ENCODE results near the gene DRG1.
"Not testable (repeated sequence)": the region's sequence is repeated elsewhere in the genome, so short reads cannot be mapped to it uniquely, and the experiment has no call there.

Gene DRG1

DNA sequence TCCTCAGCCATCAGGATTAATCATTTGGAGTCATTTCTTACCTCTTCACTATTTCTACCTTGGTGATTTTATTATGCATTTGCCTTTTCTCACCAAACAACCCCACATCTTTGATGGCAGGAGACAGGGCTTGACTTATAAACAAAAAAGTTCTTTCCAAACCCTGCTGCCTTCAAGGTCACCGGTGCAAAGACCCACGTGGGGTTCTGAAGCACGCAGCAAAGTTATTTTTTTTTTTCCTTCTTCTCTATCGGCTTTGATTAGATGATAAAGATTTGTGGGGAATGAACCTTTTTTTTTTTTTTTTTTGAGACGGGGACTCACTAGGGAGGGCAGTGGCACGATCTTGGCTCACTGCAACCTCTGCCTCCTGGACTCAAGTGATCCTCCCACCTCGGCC is 44.1 kb downstream of the DRG1 start:
- DNase-seq = no peak

DNA sequence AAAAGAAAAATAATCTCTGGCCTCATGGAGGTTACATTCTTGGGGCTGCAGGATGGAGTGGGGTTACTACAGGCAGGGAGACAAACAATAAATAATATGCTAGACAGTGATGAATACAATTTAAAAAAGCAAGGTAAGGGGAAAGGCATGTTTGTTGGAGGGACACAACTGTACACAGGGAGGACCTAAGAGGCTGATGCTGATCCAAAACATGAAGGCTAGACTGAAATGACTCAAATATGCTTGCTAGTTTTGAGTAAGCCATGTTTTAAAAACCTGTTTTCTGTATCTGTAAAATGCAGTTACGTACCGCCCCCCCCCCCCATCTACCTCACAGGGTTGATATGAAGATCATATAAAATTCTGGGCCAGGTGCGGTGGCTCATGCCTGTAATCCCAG is 46.2 kb downstream of the DRG1 start:
- no peak for DNase-seq

DNA sequence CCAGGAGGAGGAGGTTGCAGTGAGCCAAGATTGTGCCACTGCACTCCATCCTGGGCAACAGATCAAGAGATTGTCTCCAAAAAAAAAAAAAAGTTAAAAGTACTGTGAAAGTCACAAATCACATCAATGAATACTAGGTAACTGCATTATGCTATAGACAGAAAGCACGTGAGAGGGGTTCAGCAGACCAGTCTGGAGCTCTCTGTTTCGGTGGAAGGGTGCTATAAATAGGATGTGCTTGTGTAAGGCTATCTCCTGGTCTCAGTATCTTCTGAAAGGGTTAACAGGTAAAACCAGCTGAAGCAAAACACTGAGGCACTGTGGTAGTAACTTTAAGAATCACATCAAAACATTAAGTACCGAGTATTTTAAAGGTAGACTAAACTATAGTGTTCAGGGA is 46.8 kb downstream of the DRG1 start:
- DNase-seq = no peak

DNA sequence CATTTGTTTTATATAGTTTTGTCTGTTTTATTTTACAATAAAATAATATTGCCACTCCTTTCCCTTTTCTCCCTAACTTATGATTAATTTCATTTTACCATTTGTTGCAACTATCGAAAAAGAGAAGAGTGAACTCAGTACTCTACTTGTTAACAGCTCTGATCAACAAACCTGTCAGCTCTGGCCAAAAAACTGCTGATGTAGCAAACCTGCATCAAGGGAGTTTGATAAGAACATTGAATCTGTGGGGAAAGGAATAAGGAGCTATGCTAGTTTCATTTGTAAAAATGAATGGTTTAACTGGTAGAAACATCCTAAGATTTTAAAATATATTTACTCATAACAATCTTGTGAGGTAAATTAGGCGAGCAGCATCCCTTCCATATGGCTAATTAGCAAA is 47.4 kb downstream of the DRG1 start:
- no peak for DNase-seq

DNA sequence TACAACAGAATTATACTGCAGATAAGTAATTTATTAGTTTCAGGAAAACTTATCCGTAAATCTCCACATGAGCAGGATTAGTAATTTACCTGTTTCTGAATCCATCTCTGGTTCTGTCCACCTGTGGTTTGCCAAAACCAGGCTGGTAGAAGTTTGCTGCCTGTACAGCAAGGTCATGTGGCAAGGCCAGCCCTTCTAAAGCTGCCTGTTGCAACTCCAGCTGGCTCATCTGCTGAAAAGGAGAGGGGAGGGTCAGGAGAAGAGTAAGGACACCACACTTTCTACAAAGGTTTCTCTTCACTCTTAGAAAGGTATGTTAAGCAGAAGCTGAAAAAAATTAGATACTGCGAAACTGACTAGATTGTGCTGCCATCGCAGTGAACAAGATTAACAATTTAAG is 47.9 kb downstream of the DRG1 start:
- no peak for DNase-seq

DNA sequence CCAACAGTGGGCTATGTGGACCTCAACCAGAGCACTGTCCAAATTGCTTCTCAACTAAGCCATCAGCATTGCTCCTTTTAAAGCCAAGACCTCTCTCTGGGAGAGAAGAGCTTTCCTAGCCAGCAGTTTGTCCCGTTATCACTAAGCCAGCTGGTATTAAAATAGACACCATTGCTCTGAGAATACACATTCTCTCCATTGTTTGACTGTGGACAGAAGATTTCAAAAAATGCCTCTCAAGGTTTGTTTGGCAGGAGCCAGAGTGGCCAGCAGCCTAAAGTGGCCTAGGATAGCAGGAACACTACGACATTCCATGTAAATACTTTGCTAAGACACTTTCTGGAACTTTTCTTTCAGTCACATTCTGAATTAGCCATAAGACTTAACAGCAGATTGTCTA is 49.0 kb downstream of the DRG1 start:
- no peak for DNase-seq

DNA sequence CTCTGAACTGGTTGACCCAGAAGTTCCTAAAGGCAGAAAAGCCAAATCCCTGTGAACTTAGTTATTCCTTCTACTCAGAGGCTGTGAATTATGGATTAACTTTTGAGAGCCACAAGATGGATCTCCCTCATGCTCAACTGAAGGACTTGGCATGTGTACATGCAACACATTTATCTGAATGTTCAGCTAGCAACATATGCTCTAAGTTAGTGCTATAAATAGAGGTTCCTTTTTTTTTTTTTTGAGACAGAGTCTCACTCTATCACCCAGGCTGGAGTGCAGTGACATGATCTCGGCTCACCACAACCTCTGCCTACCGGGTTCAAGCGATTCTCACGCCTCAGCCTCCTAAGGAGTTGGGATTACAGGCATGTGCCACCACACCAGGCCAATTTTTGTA is 50.1 kb downstream of the DRG1 start:
- no peak for DNase-seq

DNA sequence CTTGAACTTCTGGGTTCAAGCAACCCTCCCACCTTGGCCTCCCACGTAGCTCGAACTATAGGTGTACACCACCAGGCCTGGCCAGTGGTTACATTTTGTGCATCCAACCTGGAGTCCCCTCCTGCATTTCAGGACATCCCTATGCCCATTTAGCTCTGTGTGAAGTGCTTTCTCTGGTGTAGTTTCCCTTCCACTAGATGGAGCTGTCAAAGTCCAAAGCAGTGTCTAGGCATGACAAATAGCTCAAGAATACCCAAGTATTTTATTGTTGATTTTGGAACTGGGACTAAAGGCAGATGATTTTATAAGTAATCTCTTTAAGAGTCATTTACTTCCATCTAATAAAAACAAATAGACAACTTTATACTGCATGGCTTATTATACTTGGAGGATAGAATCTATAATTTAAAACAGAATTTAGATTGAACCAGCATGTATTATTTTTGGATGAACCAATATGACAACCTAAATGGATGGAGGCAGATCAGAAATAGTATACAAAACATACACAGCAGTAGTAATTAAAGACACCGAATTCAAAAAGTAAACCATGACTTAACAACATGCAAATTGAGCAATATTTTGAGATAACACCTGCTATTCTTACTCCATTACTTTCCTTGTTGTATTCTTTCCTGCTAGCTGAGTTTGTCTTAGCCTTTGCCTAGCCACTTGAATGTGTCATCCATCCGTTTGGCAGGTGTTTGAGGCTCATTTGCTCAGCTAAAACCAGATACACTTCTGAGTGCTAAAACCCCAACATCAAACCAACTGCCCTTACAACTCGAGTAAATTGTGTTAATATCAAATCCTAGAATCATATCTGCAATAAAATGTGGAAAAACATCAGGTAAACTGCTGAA is 52.5 kb downstream of the DRG1 start:
- no peak for DNase-seq

DNA sequence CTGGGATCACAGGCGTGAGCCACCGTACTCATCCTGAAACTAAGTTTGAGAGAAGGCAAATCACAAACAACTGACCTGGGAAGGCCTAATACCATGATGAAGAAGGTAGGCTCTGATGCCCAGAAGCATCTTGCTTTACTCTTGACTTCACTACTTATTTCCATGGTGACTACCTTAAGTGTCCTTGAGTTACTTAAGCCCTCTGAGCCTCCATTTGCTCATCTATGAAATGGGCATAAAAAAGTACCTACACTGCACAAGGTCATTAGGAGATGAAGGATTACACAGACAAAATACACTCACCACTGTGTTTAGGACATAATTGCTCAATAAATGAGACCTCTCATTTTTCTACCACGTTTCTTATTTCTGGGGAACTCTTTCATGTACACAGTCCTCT is 62.3 kb downstream of the DRG1 start:
- DNase-seq = no peak

DNA sequence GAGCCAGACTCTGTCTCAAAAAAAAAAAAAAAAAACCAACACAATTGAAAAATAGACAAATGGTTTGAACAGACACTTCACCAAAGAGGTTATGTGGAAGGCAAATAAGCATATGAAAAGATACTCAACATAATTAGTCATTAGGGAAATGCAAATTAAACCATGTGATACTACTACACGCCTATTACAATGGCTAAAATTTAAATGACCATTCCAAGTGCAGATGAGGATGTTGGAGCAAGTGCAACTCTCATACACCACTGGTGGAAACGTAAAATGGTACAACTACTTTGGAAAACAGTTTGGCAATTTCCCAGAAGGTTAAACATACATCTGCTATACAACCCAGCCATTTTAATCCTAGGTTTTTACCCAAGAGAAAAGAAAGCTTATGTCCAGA is 65.9 kb downstream of the DRG1 start:
- no peak for DNase-seq

DNA sequence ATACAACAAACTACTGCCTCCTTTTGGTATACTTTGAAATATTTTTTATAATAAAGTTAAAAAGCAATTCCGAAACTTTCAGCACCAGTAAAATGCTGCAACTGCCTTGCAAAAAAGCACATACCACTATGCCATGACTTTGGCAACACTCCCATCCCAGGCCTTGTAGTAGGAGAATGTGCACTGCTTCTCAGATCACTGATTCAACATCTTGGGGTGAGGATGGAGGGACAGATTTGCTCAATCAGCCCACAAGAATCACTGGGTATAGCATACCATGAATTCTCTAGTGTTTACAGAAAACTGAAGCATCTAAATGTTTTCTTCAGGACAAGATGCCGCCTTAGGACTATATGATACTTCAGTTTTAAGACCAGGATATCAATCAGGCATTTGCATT is 75.3 kb downstream of the DRG1 start:
- DNase-seq = no peak

DNA sequence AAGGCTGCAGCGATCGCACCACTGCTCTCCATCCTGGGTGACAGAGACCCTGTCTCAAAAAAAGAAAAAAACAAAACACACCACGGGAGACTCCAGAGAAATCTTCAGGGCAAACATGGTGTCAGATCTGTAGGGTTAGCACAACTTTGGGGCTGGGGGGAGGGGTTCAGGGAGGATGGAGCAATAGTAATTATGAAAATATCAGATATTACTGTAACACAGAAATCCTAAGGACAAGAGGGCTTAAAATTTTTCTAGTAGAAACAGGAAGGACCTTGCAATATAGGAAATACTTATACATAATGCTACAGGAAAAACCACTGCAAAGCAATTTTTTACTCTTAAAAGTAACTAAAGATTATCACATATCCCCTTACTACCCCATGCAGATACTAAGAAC is 76.4 kb downstream of the DRG1 start:
- no peak for DNase-seq

DNA sequence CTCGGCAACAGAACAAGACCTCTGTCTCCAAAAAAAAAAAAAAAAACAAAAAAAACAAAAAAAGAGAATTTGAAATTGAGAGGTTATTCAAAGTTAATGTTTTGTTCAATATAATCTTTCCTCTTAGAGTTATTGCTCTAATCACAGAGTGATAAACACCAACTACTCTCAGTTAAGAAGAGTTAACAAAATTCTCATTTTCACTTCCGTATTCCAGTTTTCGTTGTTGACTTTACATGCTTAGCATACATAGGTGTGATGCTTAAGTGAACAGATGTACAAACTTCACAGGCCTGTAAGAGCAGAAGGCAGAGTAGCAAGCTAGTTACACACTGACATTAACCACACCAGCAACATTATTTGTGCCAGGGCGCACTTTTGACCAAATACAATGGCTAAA is 77.9 kb downstream of the DRG1 start:
- no peak for DNase-seq

DNA sequence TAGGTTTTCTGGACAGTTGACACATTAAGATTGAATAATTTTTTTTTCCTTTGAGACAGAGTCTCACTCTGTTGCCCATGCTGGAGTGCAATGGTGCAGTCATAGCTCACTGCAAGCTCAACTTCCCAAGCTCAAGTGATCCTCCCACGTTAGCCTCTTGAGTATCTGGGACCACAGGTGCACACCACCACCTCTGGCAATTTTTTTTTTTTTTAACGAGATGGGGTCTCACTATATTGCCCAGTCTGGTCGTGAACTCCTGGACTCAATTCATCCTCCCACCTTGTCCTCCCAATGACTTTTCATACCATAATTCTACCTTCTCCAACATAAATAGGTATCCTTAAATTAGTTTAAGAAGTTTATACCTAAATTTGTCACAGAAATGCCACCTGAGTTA is 81.7 kb downstream of the DRG1 start:
- no peak for DNase-seq

DNA sequence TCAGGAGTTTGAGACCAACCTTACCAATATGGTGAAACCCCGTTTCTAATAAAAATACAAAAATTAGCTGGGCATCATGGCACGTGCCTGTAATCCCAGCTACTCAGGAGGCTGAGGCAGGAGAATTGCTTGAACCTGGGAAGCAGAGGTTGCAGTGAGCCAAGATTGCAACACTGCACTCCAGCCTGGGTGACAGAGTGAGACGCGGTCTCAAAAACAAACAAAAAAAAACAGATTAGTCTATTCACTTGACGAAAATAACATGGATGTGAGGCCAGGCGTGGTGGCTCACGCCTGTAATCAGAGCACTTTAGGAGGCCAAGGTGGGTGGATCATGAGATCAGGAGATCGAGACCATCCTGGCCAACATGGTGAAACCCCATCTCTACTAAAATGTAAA is 83.1 kb downstream of the DRG1 start:
- not testable (repeated sequence) for DNase-seq

All from T1000 (cell line).